ENCODE results near the gene TMEM169. TPM values are rescaled to one million over a fixed set of nuclear protein-coding genes. Genes with fewer than 3 reads are reported as not detected.

Gene TMEM169, protein sequence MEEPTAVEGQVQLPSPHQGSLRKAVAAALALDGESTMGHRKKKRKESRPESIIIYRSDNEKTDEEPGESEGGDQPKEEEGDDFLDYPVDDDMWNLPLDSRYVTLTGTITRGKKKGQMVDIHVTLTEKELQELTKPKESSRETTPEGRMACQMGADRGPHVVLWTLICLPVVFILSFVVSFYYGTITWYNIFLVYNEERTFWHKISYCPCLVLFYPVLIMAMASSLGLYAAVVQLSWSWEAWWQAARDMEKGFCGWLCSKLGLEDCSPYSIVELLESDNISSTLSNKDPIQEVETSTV
- 7.3 TPM for total RNA-seq

DNA sequence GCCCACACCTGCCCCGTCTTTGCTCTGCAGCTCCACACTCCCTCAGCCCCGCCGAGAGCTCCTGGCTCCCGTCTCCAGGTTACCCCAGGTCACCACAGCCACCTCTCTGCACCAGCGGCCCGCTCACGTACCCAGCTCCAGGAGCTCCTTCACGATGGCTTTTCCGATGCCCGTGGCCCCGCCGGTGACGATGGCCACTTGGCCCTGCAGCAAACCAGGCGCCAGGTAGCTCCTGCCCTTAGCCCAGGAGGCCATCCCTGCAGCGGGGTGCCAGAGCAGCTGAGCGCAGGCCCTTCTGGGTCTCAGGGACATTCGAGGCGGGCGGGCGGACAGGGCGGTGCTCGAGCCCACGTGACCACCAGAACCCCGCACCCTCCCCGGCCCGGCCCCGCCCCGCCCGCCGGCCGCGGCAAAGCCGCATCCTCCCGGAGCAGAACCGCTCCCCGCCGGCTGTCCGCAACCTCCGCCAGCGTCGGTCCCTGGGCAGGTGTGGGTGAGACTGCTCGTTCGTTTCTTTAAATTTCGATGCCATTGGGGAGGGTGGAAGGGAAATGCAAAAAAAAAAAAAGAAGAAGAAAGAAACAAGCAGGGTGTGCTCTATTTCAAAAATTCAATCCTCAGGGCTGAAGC, at the start of gene TMEM169, which contains the start of gene PECR:
TMEM169 (plus strand) TSS at position 433 of the 630 bp plus-strand sequence. CDS start 14,045 bp downstream, outside the sequence.
PECR (minus strand) TSS at position 323 of the 630 bp plus-strand sequence; CDS start at position 255, 68 bp downstream.
- peak; percentile 84 for DNase-seq (ENCODE audit: low spot score)

DNA sequence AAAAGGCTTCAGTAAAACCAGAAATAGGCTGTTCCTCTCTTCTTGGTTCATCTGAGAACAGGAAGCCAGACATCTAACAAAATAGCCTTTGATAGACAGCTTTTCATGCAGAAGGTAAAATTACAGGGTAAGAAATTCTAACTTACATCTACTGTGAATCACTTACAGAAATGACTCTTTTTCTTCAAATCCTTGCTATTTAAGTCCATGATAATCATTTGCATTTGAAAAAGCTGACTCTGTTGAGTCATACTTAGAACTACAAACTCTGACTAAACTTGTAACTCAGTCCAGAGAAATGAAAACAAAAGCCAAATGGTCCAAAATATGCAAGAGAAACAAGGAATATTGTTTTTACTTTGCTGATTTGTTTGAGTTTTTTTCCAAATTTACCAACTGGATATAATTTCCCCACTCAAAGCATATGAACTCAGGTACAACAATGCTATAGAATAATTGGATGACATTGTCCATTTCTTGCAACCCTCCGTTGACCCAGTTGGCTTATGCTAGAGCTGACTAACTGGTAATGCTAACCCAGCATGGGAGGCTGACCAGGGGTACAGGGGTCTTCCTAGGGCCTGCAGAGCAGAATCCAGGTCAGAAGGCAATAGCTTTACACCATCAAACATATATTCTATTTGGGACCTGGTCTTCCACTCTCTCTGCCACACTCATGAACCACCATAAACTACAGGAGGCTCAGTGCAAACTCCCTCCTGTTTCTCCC, 49.6 kb upstream of the TMEM169 start:
- no peak for DNase-seq (ENCODE audit: low spot score)

DNA sequence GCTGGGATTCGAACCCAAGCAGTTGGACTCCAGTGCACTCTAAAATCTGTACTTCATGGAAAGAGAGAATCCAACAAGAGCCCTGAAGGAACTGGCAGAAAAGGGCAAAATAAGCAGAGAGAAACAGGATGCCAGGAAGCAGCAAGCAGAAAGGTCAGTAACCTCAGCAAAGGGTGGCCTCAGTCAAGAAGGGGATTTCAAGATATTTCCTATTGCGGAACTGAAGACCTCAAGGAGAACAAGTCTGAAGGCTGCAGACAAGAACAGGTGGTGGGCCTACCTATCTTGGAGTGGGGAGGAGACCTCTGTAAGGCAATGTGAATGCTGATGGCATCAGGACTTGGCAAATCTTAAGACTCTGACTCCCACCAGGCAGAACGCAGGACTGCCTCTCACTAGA, 48.3 kb upstream of the TMEM169 start:
- DNase-seq (ENCODE audit: low spot score): no peak

DNA sequence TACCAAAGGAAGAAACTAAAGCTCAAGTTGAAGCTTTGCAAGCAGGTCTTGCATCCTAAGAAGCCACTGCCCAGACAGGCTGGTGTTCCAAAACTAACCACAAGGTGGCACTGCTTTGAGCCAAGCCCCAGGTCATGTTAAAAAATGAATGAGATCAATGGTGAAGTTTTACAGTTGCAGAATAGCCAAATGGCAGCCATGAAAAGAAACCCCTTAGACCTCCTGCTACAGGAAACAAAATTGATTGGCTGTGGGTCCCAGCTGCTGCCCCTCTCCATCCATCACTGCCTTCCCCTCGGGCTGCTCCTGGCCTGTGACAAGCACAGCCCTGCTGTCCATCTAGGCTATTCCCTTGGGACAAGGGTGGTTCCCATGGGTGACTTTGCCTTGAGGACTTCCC, 47.7 kb upstream of the TMEM169 start:
- DNase-seq (ENCODE audit: low spot score): peak; percentile 71

DNA sequence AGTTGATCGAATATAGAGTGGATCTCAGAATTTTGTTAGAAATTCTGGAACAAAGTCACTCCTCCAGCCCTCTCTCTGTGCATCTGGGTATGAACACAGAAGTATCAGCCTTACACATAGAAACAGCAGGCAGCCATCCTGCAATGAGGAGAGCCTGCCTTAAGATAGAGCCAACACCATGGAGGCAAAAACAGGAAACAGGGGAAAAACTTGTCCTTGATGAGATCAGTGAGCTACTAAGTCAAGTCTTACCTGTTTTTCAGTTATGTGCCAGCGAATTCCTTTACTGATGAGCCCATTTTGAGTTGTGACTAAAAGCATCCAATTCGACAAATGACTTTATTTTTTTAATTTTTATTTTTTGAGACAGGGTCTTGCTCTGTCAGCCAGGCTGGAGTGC, 41.8 kb upstream of the TMEM169 start:
- DNase-seq (ENCODE audit: low spot score): no peak

DNA sequence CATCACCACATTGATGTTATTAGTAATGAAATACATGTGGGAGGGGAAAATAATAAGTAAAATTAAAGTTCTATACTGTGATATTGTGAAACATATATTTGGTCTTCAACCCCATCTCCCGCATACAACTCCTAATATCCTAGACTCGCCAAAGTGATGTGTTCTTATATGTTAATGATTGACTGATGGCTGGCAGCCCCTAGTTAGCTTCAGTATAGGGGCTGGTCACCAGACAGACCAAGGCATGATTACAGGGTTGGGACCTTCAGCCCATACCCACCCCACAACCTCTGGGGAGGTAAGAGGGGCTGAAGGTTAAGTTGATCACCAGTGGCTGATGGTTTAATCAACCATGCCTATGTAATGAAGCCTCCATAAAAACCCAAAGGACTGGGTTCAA, 40.3 kb upstream of the TMEM169 start:
- no peak for DNase-seq (ENCODE audit: low spot score)

DNA sequence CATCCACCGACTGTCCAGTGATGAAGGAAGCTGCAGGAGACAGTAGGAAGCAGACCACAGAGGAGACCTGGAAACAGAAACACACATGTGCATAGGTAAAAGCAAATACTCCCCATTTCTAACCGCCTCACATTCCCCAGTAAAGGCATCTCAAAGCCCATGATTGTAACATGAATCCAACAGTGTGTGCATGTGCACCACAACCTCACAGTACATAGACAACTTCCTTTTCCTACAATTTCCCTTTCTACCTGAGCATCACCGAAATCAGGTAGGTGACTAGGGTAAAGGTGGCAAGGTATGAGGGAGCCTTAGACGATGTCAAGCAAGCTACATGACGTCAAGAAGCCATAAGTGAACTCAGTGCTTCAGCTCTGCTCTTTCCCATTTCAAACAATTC, 37.8 kb upstream of the TMEM169 start:
- no peak for DNase-seq (ENCODE audit: low spot score)

DNA sequence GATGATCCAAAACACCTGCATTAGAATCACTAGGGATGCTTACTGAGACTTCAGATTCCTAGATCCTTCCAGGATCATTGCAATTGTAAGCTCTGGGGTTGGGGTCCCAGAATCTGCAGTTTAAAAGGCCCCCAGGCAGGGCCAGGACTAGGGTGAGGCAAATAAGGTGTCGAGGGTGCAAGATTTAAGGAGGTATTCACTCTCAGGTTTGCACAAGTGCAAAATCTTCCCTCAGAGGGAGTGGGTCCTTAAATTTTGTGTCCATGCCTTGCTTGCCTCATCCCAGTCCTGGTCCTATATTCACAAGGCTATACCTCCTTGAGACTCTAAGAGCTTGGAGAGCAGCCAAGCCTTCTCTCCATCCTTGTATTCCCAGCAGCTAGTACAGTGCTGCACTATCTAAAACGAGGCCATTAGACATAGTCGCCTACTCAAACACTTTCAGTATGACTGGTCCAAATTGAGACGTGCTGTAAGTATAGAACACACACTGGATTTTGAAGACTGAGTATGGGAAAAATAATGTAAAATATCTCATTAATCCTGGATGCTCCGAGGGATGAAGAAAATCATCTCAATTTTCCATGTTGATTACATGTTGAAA, 36.7 kb upstream of the TMEM169 start:
- no peak for DNase-seq (ENCODE audit: low spot score)

DNA sequence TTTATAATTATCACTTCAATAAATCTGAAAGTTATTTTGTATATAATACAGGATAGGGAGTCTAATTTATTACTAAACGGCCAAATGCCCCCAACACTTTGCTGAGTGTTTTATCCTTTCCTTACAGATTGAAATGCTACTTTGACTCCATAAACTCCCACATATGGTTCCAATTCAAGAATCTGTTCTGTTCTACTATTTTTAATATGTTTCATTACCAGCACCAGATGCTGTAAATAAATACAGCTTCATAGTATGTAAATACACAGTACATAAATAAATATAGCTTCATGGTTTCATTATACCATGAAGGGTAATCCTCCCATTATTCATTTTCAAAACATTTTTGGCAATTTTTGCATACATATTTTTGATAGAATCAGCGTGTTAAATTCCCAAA, 34.3 kb upstream of the TMEM169 start:
- DNase-seq (ENCODE audit: low spot score): no peak

DNA sequence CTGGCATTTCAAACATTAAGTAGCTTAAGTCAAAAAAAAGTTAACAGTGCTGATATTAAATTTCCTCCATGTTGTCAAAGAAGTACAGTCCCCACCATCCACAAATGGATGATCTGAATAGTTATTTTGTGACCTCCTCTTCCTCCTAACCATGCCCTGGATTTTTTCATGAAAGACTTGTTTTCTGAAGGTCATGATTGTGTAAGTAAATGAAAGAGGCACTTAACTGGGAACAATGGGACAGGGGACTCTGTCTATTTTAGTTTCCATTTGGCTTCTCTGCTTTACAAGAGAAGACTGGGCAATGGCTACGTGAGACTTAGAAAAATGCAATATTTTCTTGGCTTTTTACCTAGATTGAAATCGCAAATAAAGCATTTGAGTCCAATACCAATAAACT, 32.3 kb upstream of the TMEM169 start:
- no peak for DNase-seq (ENCODE audit: low spot score)

DNA sequence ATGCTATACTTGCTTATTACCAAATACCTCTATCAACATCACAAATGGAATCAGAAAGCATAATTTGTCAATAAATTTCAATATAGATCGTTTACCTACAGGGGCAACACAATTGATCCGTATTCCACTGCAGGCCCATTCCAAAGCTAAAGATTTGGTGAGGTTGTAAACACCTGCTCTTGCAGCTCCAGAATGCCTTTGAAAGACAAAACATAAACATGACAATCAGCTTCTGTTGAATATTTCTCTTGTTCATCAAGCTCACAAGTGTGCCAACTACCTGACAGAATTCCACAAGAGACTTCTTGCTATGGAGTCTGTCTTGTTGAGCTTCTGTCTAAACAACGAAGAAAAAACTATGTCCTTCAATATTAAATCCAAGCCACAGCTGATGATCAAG, 30.4 kb upstream of the TMEM169 start:
- DNase-seq (ENCODE audit: low spot score): no peak

DNA sequence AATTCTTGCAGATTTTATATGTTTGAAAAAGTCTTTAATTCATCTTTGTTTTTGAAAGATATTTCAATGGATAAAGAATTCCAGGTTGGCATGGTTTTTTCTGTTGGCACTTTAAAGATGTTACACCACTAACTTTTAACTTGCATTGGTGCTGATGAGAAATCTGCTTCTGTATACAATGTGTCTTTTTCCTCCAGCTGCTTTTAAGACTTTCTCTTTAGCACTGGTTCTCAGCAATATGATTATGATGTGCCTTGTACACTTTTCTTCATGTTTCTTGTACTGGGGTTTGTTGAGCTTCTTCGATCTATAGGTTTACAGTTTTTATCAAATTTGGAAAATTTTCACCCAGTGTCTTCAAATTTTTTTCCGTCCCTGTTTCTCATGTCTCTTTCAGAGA, 29.3 kb upstream of the TMEM169 start:
- no peak for DNase-seq (ENCODE audit: low spot score)

DNA sequence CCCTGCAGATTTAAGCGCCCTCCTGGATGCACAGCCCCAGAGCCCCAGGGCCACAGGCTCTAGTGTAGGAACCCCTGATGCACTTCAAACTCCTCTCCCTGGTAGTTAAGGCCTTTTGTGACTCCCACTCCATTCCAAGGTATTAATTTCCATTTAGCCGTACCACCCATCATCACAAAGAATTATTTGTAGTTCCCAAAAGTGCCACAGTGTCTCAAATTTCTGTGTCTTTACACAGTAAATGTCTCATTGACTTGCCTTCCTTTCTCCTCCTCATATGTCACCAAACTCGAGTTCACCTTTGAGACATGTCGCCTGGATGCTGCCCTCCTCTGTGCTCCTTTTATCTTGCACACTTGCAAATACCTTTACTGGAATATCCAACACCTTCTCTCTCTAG, 26.0 kb upstream of the TMEM169 start:
- DNase-seq (ENCODE audit: low spot score): no peak

DNA sequence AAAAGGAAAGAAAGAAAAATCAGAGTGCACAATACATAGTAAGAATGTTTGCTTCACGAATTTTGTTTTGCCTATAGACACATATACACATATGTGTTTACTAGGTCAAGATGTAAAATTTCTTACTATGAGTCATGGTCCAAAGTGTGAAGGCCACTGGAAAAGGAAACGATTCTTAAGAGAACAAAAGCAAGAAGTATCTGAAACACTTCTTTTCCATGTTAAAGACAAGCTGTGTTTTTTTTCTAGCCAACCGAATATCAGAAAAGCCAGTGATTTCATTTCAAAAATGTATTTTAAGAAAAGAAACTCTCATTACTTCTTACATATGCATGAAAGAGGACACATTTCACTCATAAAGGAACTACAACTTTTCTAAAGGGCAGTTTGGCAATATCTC, 25.0 kb upstream of the TMEM169 start:
- DNase-seq (ENCODE audit: low spot score): no peak

DNA sequence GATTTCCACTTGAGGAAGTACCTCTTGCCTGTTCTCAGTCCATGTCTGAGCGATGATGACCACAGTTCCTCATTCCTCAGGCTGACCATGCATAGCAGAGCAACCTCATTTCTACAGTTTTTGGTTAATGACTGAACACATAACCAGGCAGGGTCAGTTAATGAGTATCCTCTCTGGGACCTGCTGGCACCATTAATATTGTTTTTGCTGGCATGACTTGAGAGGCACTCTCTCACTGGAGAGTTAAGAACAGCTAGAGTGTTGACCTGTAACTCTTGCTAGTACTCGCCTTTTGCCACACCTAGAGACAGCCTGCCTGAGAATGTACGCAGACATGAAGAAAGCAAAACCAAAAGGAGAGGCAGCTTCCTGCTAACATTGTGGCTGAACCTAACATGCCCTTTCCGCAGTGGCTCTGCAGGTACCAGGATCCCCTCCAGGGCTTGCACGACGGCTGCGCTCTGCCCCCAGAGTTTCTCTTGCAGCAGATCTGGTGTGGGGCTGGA, 24.0 kb upstream of the TMEM169 start:
- peak; percentile 87 for DNase-seq (ENCODE audit: low spot score)

DNA sequence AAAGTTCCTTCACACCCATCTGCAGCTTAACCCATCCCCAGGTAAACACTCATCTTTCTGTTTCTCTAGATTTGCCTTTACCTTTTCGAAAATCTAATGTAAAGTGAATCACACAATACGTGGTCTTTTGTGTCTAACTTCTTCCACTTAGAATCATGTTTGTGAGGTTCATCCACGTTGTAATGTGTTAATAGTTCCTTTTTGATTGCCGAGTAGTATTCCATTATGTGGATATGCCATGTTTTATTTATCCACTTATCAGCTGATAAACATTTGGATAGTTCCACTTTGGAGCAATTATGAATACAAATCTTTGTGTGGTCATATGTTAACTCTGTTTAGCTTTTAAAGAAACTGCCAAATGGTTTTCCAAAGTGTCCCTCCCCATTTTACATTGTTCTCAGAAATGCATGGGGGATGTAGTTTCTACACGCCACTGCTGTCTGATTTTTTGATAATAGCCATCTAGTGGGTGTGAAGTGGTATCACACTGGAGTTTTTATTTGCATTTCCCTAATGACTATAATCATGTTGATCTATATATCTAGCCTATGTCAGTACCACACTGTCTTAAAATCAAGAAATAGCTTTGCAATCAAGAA, 22.4 kb upstream of the TMEM169 start:
- DNase-seq (ENCODE audit: low spot score): no peak

DNA sequence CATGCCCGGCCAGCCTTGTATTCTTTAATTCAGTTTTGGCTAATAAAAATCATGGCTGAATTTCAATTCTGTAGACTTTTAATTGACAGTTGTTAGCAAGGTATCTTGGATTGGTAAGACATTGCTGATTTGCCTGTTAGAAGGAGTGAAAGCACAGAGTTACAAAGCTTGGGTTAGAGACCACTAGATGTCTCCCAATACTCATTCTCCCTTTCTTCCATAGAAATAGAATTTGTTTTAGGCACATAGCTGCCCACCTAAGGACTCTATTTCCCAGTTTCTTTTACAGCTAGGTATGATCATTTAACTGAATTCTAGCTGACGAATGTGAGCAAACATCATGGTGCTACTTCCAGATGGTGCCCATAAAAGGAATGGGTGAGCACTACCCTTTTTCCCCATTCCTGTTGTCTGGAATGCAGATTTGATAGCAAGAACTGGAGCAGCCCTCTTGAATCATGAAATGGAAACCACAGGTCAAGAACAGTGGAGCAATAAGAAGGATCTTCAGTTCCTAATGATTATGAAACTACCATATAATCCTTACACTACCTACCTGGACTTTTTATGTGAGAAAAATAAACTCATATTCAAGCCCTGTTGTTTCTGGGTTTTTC, 17.6 kb upstream of the TMEM169 start:
- DNase-seq (ENCODE audit: low spot score): no peak

DNA sequence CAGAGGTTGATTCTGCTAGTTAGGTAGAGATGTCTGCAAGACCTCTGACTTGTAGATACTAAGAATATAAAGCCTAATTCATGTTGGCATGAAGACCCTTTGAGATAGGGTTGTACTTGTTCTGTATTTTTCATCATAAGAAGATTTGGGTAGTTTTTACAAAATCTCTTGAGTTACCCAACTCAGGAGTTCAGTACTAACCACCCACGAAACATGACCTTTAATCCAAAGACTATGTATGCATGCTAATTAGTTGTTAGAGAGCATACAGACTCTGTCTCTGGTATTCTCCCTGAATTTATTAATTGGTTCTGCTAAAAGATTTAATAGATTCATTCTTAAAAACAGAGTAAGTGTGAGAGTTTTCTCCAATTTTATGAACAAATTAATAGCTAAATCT, 17.1 kb upstream of the TMEM169 start:
- no peak for DNase-seq (ENCODE audit: low spot score)

DNA sequence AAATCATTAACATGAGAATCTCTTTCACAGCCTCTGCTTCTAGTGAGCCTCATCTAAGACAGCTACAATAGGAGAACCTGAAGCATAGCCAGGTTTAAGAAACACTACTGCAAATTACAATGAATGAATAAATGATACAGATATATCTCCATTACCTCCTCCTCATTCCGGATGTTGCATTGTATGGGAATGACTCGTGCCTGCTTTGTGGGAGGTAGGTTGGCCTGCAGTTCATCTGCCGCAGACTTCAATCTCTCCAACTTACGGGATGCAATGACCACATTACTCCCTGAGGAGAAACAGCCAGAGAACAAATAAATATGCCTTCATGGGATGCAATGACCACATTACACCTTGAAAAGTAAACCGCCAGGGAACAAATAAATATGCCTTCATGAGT, 15.5 kb upstream of the TMEM169 start:
- no peak for DNase-seq (ENCODE audit: low spot score)

DNA sequence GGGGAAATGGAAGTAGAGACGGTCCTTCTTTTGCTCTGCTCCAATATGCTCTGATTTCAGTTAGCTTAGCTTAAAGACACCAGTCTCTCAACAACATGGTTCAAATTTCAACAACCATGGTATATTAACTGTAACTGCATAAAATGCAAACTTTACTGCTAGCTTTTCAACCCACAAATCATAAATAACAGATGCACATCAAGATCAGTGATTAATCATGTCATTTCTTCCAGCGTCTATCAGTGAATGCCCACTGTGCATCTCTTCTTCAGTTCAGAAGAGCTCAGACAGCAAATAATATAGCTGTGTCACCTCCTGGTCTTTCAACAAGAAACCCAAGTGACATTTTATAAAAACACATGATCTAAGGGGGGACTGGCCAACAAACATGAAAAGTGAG, 12.7 kb upstream of the TMEM169 start:
- DNase-seq (ENCODE audit: low spot score): no peak

DNA sequence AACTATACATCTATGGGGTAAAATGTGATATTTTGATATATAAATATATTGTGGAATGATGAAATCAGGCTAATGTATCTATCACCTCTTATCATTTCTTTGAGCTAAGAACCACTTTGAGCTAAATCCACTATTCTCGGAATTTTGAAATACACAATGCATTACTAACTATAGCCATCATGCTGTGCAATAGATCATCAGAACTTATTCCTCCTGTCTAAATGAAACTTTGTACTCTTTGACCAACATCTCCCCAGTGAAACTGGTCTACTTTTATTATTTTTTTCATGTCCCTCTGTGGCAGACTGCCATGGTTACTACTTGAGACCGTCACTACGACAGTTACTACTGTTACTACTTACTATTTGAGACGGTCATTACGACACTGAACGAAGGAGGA, 11.5 kb upstream of the TMEM169 start:
- DNase-seq (ENCODE audit: low spot score): no peak
